Loucy (cell line): ENCODE data around the gene HSPA9.
"Not testable (repeated sequence)": the region's sequence is repeated elsewhere in the genome, so short reads cannot be mapped to it uniquely, and the experiment has no call there.

Experiments
- H2AFZ ChIP-seq: fragments of 200-600 bp; sonication (generic); 2 replicates; pipeline ENCODE4 v1.6.0; 2016; ENCODE audit warnings: antibody characterized with exemption, mild to moderate bottlenecking, low read length, moderate library complexity
- H3F3A ChIP-seq: fragments of 200-600 bp; 2 replicates; pipeline ENCODE4 v1.6.0; 2016; ENCODE audit warnings: antibody characterized with exemption, low read depth, mild to moderate bottlenecking
- H3K27me3 ChIP-seq: fragments of 200-600 bp; sonication (generic); 2 replicates; pipeline ENCODE4 v1.6.1; 2014; ENCODE audit warnings: low read length, mild to moderate bottlenecking; ENCODE audit not compliant: insufficient read depth, poor library complexity, severe bottlenecking
- H3K36me3 ChIP-seq: fragments of 200-600 bp; sonication (generic); 2 replicates; pipeline ENCODE4 v1.6.1; 2016; ENCODE audit warnings: low read length; ENCODE audit not compliant: insufficient read depth
- H3K4me1 ChIP-seq: fragments of 200-600 bp; sonication (generic); 2 replicates; pipeline ENCODE4 v1.5.1; 2014; ENCODE audit warnings: low read length, mild to moderate bottlenecking; ENCODE audit not compliant: insufficient read depth, poor library complexity, severe bottlenecking
- H3K4me2 ChIP-seq: fragments of 200-600 bp; sonication (generic); 2 replicates; pipeline ENCODE4 v1.6.0; 2014; ENCODE audit warnings: antibody characterized with exemption, low read length, low read depth, mild to moderate bottlenecking; ENCODE audit not compliant: poor library complexity, severe bottlenecking
- H3K4me3 ChIP-seq: fragments of 200-600 bp; sonication (generic); 2 replicates; pipeline ENCODE4 v1.5.1; 2014; ENCODE audit warnings: low read length, mild to moderate bottlenecking, mixed read lengths; ENCODE audit not compliant: poor library complexity, severe bottlenecking
- H3K79me2 ChIP-seq: fragments of 200-600 bp; sonication (generic); 2 replicates; pipeline ENCODE4 v1.6.1; 2014; ENCODE audit warnings: low read length; ENCODE audit not compliant: insufficient read depth
- H3K9ac ChIP-seq: fragments of 200-600 bp; sonication (generic); 2 replicates; pipeline ENCODE4 v1.6.0; 2014; ENCODE audit warnings: mild to moderate bottlenecking, low read depth, low read length, moderate library complexity; ENCODE audit not compliant: poor library complexity, severe bottlenecking
- H3K9me2 ChIP-seq: fragments of 200-600 bp; sonication (generic); replicated peaks from 2 replicates; pipeline ENCODE4 v1.6.1; 2016; ENCODE audit warnings: low read depth, low read length, mixed read lengths
- H3K9me3 ChIP-seq: fragments of 200-600 bp; sonication (generic); 2 replicates; pipeline ENCODE4 v1.6.1; 2014; ENCODE audit warnings: mild to moderate bottlenecking, antibody characterized with exemption, low read length, low read depth; ENCODE audit not compliant: insufficient read depth
- H4K20me1 ChIP-seq: fragments of 200-600 bp; sonication (generic); 2 replicates; pipeline ENCODE4 v1.6.0; 2014; ENCODE audit warnings: antibody characterized with exemption, low read length, mild to moderate bottlenecking; ENCODE audit not compliant: insufficient read depth, poor library complexity, severe bottlenecking
- CTCF ChIP-seq: fragments of 200-600 bp; sonication (generic); conservative IDR thresholded peaks from 2 replicates; pipeline ENCODE4 v1.5.1; 2014; ENCODE audit warnings: mild to moderate bottlenecking, antibody characterized with exemption, low read length
- EZH2phosphoT487 ChIP-seq: fragments of 200-600 bp; IDR thresholded peaks from 2 replicates; pipeline ENCODE4 v1.6.1; 2018; ENCODE audit warnings: antibody characterized with exemption, mild to moderate bottlenecking, moderate library complexity, borderline replicate concordance

The HSPA9 gene

GRCh38 chr5:138514021-138514420, 61.2 kb downstream of the HSPA9 start:
- no peaks in the 10 kb centered on the region for H3K9me3 ChIP-seq
- no peaks in the 10 kb centered on the region for H3K4me1 ChIP-seq
- TF ChIP-seq EZH2phosphoT487 (no peak), CTCF (no peak)
- H3K36me3 ChIP-seq, result peaks cover 97% of the 10 kb centered on the region
- H3K9me2 ChIP-seq, result no peaks in the 10 kb centered on the region
- H3K27me3 ChIP-seq, result no peaks in the 10 kb centered on the region
- H3F3A ChIP-seq, result no peaks in the 10 kb centered on the region
- H4K20me1 ChIP-seq, result peaks cover 4% of the 10 kb centered on the region
- H3K9ac ChIP-seq, result no peak overlapping the region
- H3K79me2 ChIP-seq, result peaks cover 7% of the 10 kb centered on the region; the same call in 1 of the 2 replicates
- no peak overlapping the region for H3K4me3 ChIP-seq
- H3K4me2 ChIP-seq, result no peak overlapping the region
- H2AFZ ChIP-seq, result no peak overlapping the region

- peaks cover 74% of the 10 kb centered on the region; the same call in 1 of the 2 replicates for H3K36me3 ChIP-seq
- H3K4me3 ChIP-seq, result no peak overlapping the region
Measured at GRCh38 chr5:138508958-138509357, 66.2 kb downstream of the HSPA9 start.

GRCh38 chr5:138507485-138507884, 67.7 kb downstream of the HSPA9 start:
- H3K4me2 ChIP-seq, H3K9me2 ChIP-seq, H4K20me1 ChIP-seq, H3K4me1 ChIP-seq, H3K4me3 ChIP-seq, H3F3A ChIP-seq, H3K9ac ChIP-seq, H2AFZ ChIP-seq, H3K79me2 ChIP-seq, H3K9me3 ChIP-seq, H3K27me3 ChIP-seq: not testable (repeated sequence)
- peaks cover 59% of the 10 kb centered on the region; the same call in 1 of the 2 replicates for H3K36me3 ChIP-seq

More at GRCh38 chr5:138508958-138509357, 66.2 kb downstream of the HSPA9 start:
- H3K9me3 ChIP-seq, result no peaks in the 10 kb centered on the region
- no peaks in the 10 kb centered on the region for H3K79me2 ChIP-seq
- no peak overlapping the region for H2AFZ ChIP-seq
- TF ChIP-seq CTCF (no peak), EZH2phosphoT487 (no peak)
- H3K27me3 ChIP-seq, result no peaks in the 10 kb centered on the region
- no peaks in the 10 kb centered on the region for H4K20me1 ChIP-seq
- no peaks in the 10 kb centered on the region for H3K4me1 ChIP-seq
- no peak overlapping the region for H3K4me2 ChIP-seq
- no peaks in the 10 kb centered on the region for H3K9me2 ChIP-seq
- H3F3A ChIP-seq, result no peaks in the 10 kb centered on the region
- H3K9ac ChIP-seq, result no peak overlapping the region
